K562 (cell line): ENCODE measurements around the gene BEST1. TPM values are rescaled to one million over a fixed set of nuclear protein-coding genes. Genes with fewer than 3 reads are reported as not detected.

Source experiments
- BCLAF1 ChIP-seq, 2 experiments: fragments of 450-650 bp in 1 of 2; IDR thresholded peaks; 2 replicates each; pipeline ENCODE4 v1.6.1; 2011 to 2017; ENCODE audit warnings: low read depth in 2 of 2, antibody characterized with exemption in 1 of 2, borderline replicate concordance in 1 of 2, low read length in 1 of 2, mild to moderate bottlenecking in 1 of 2, mixed read lengths in 1 of 2; ENCODE audit not compliant: control insufficient read depth in 1 of 2
- GTF2F1 ChIP-seq: IDR thresholded peaks from 2 replicates; pipeline ENCODE4 v1.6.1; 2011; ENCODE audit warnings: low read depth, low read length, improper control_type of control experiment
- HOXB6 ChIP-seq: fragments of 250-450 bp; sonication (Bioruptor Pico); IDR thresholded peaks from 2 replicates; pipeline ENCODE4 v1.5.1; 2022; ENCODE audit warnings: mild to moderate bottlenecking, borderline replicate concordance
- NBN ChIP-seq: fragments of 450-650 bp; IDR thresholded peaks from 2 replicates; pipeline ENCODE4 v1.6.1; 2016; ENCODE audit warnings: low read depth, mild to moderate bottlenecking
- NR4A1 ChIP-seq, 2 experiments: fragments of 250-450 bp in 1 of 2; fragments of 450-650 bp in 1 of 2; sonication (Bioruptor Pico) in 1 of 2; IDR thresholded peaks; 2 replicates each; pipeline versions ENCODE4 v1.4.0 to v1.6.1; 2016 to 2020; ENCODE audit warnings: mild to moderate bottlenecking in 2 of 2, missing compliant biosample characterization in 1 of 2, missing genetic modification characterization in 1 of 2, moderate library complexity in 1 of 2
- POLR3A ChIP-seq: IDR thresholded peaks from 2 replicates; pipeline ENCODE4 v1.6.1; 2011; ENCODE audit warnings: borderline replicate concordance, mild to moderate bottlenecking, moderate library complexity; ENCODE audit not compliant: insufficient read length, insufficient read depth; ENCODE audit errors: extremely low read depth
- PREB ChIP-seq: sonication (generic); formaldehyde crosslinking; IDR thresholded peaks from 2 replicates; pipeline ENCODE4 v1.8.1; 2023; ENCODE audit warnings: mild to moderate bottlenecking, missing genetic modification reagents
- SFPQ ChIP-seq: fragments of 200-400 bp; formaldehyde crosslinking; IDR thresholded peaks from 2 replicates; pipeline ENCODE4 v1.6.1; 2017; ENCODE audit warnings: mild to moderate bottlenecking, low read depth, low read length, moderate library complexity
- ZNF609 ChIP-seq: sonication (generic); formaldehyde crosslinking; IDR thresholded peaks from 2 replicates; pipeline ENCODE4 v1.8.1; 2023; ENCODE audit warnings: missing genetic modification reagents, mild to moderate bottlenecking, borderline replicate concordance
- polyA plus RNA-seq, 8 experiments: library from polyadenylated mRNA; depleted of rRNA in 4 of 8; stranded (reverse) in 5 of 8; unstranded in 3 of 8; fragments of >200 nt; fragmentation: Nextera tagmentation in 2 of 8; fragmentation: Illumina TruSeq in 1 of 8; extraction: Ambion mirVana in 2 of 8; extraction: Trizol in 1 of 8; gene quantifications; 2 replicates each; pipeline versions ENCODE4 v1.2.1 to v1.2.3, GENCODE V29; 2011 to 2014; ENCODE audit warnings: inconsistent platforms in 1 of 8, missing spikeins in 1 of 8
- total RNA-seq, 7 experiments: library from RNA; depleted of rRNA in 6 of 7; stranded (reverse); fragments of >200 nt in 6 of 7; fragmentation: Illumina TruSeq in 2 of 7; extraction: Trizol in 2 of 7; gene quantifications; 2 replicates each; pipeline versions ENCODE4 v1.2.1 to v1.2.3, GENCODE V29; 2011 to 2021; ENCODE audit warnings: low replicate concordance in 1 of 7

Gene BEST1
- total and polyA plus RNA-seq, 9 of the 15 experiments (the other 6 are each of a cell fraction or from before 2014, with no cell fraction given): 0.07 to 1.3 (median 0.40) TPM

GRCh38 chr11:61963282-61964057, 13.3 kb downstream of the BEST1 start (continued):
- no peak for TF ChIP-seq NR4A1 (CRISPR knock-in tag; IDR thresholded peaks at IDR 0.05)
- no peak for TF ChIP-seq NR4A1 (tag; IDR thresholded peaks at IDR 0.05)
- TF ChIP-seq BCLAF1 (IDR thresholded peaks at IDR 0.05; ENCODE audit: borderline replicate concordance in 1 of 2, control insufficient read depth in 1 of 2, low read depth in 2 of 2, low read length in 1 of 2): peak in 1 of 2 experiments; percentile 10; a peak in 2 of 4 replicates
- TF ChIP-seq PREB (CRISPR knock-in tag): peak; percentile 38; the same call in 1 of the 2 replicates
- TF ChIP-seq GTF2F1: no peak
- no peak for TF ChIP-seq POLR3A
- no peak for TF ChIP-seq SFPQ
- TF ChIP-seq HOXB6: peak; percentile 72; the same call in 1 of the 2 replicates
- peak; percentile 13; the same call in 1 of the 2 replicates for TF ChIP-seq NBN
- no peak for TF ChIP-seq ZNF609
